GM12873 (cell line): ENCODE results near the gene CDH16.

ENCODE experiments used
- CTCF ChIP-seq: IDR thresholded peaks from 2 replicates; pipeline ENCODE4 v1.5.1; 2012; ENCODE audit warnings: low read depth, mild to moderate bottlenecking, moderate library complexity, low read length, control low read depth; ENCODE audit not compliant: insufficient read depth; ENCODE audit errors: missing control alignments

The CDH16 gene

GRCh38 chr16:66936462-66936861 is 17.8 kb upstream of the CDH16 start:
- TF ChIP-seq CTCF, result no peak

GRCh38 chr16:66935314-66936011 is 16.8 kb upstream of the CDH16 start, which contains the start of gene CES2:
CES2 (plus strand) TSS chr16:66935516; CDS start chr16:66935636, 120 bp downstream.
- TF ChIP-seq CTCF, result no peak

- no peak for TF ChIP-seq CTCF
Measured at GRCh38 chr16:66934138-66934838, 15.6 kb upstream of the CDH16 start, which contains the start of gene CIAO2B. CIAO2B (minus strand) TSS chr16:66934402; CDS start chr16:66934364, 38 bp downstream.

- no peak for TF ChIP-seq CTCF
Measured at GRCh38 chr16:66933776-66934137, 15.1 kb upstream of the CDH16 start.

GRCh38 chr16:66932076-66932475 is 13.4 kb upstream of the CDH16 start:
- no peak for TF ChIP-seq CTCF

GRCh38 chr16:66931665-66932064 is 13.0 kb upstream of the CDH16 start:
- TF ChIP-seq CTCF, result no peak

- TF ChIP-seq CTCF, result no peak
Measured at GRCh38 chr16:66930189-66930588, 11.5 kb upstream of the CDH16 start.
